ENCODE results near the gene AP2B1.
"Not testable (repeated sequence)": the region's sequence is repeated elsewhere in the genome, so short reads cannot be mapped to it uniquely, and the experiment has no call there.

DNA sequence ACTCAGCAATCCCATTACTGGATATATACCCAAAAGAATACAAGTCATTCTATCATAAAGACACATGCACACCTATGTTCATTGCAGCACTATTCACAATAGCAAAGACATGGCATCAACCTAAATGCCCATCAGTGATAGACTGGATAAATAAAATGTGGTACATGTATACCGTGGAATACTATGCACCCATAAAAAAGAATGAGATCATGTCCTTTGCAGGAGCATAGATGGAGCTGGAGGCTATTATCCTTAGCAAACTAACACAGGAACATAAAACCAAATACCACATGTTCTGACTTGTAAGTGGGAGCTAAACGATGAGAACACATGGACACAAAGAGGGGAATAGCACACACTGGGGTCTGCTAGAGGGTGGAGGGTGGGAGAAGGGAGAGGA is 116.2 kb downstream of the AP2B1 start:
- TF ChIP-seq, protein P1, sequence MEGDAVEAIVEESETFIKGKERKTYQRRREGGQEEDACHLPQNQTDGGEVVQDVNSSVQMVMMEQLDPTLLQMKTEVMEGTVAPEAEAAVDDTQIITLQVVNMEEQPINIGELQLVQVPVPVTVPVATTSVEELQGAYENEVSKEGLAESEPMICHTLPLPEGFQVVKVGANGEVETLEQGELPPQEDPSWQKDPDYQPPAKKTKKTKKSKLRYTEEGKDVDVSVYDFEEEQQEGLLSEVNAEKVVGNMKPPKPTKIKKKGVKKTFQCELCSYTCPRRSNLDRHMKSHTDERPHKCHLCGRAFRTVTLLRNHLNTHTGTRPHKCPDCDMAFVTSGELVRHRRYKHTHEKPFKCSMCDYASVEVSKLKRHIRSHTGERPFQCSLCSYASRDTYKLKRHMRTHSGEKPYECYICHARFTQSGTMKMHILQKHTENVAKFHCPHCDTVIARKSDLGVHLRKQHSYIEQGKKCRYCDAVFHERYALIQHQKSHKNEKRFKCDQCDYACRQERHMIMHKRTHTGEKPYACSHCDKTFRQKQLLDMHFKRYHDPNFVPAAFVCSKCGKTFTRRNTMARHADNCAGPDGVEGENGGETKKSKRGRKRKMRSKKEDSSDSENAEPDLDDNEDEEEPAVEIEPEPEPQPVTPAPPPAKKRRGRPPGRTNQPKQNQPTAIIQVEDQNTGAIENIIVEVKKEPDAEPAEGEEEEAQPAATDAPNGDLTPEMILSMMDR (conservative IDR thresholded peaks at IDR 0.05; ENCODE audit: low read depth, low read length), result not testable (repeated sequence)
- not testable (repeated sequence) for TF ChIP-seq EZH2 (IDR thresholded peaks at IDR 0.05; ENCODE audit: low read length, unreplicated experiment)

All from PC-3 (cell line).